Activated T-helper 2 cell treated with anti-CD3 and anti-CD28 coated beads, Interferon-gamma antibody, Interleukin-2, Interleukin-4, amounts not matched to agents 10 μg/mL and 5 μg/mL and 100 μg/mL, durations not matched to agents 14 hours and 24 hours and 36 hours (primary cell): ENCODE data around the gene OR14K1. TPM values are rescaled to one million over a fixed set of nuclear protein-coding genes. Genes with fewer than 3 reads are reported as not detected.

Source experiments
- DNase-seq: peaks from one replicate; pipeline ENCODE4 v3.0.0; 2021; ENCODE audit warnings: low spot score
- H3K27ac Mint-ChIP-seq: one replicate; pipeline ENCODE4 v1.8.0; 2021; ENCODE audit warnings: mixed read lengths
- H3K27me3 Mint-ChIP-seq: one replicate; pipeline ENCODE4 v1.8.0; 2021; ENCODE audit warnings: low read depth, mixed read lengths
- H3K36me3 Mint-ChIP-seq: one replicate; pipeline ENCODE4 v1.8.0; 2021; ENCODE audit warnings: low read depth, mixed read lengths
- H3K4me1 Mint-ChIP-seq: one replicate; pipeline ENCODE4 v1.8.0; 2021; ENCODE audit warnings: low read depth, mixed read lengths
- H3K4me3 Mint-ChIP-seq: one replicate; pipeline ENCODE4 v1.8.0; 2021; ENCODE audit warnings: low read depth, mild to moderate bottlenecking, moderate library complexity, mixed read lengths
- H3K9me3 Mint-ChIP-seq: one replicate; pipeline ENCODE4 v1.8.0; 2021; ENCODE audit warnings: mixed read lengths
- intact Hi-C: fragments of 100-400 bp; cut with micrococcal nuclease; formaldehyde crosslinking; loops from one replicate; pipeline ENCODE4 v1.15.1; 2023
- total RNA-seq: library from RNA; stranded (reverse); gene quantifications from 2 replicates; pipeline ENCODE4 v1.2.3, GENCODE V29; 2022

OR14K1 gene
- total RNA-seq, 1 donor from 2014 or later: not detected

GRCh38 chr1:247760456-247760855, 22.0 kb downstream of the OR14K1 start, which contains the start of gene OR1C1:
TSS of gene OR1C1 (minus strand) at chr1:247760556. CDS start at chr1:247758406, 2,150 bp downstream.
- no peak within 1 kb of the TSS for H3K4me3 Mint-ChIP-seq
- no peaks in the 10 kb centered on the region for H3K36me3 Mint-ChIP-seq
- DNase-seq: no peak
- H3K27ac Mint-ChIP-seq: no peak within 1 kb of the TSS
- H3K9me3 Mint-ChIP-seq: no peaks in the 10 kb centered on the region
- intact Hi-C loops: no loop called here
- no peaks in the 10 kb centered on the region for H3K4me1 Mint-ChIP-seq
- H3K27me3 Mint-ChIP-seq: no peaks in the 10 kb centered on the region

- Mint-ChIP-seq H3K27ac (no peak overlapping the region), H3K9me3 (no peaks in the 10 kb centered on the region), H3K36me3 (no peaks in the 10 kb centered on the region), H3K4me1 (no peaks in the 10 kb centered on the region), H3K27me3 (no peaks in the 10 kb centered on the region), H3K4me3 (no peak overlapping the region)
- intact Hi-C loops: no loop called here
- no peak for DNase-seq
Measured at GRCh38 chr1:247769603-247770002, 31.2 kb downstream of the OR14K1 start.

Other genes starting within 250 kb of the OR14K1 start
- gene OR2C3, start 202.2 kb upstream of the OR14K1 start, total RNA-seq: not detected in 2 replicates
- gene GCSAML, start 189.5 kb upstream of the OR14K1 start, total RNA-seq: 0.43 and 0.48 TPM in 2 replicates
- not detected in 2 replicates for gene OR2G2, start 150.3 kb upstream of the OR14K1 start, total RNA-seq
- gene OR2G3, start 133.0 kb upstream of the OR14K1 start, total RNA-seq: not detected in 2 replicates
- gene OR13G1, start 58.9 kb upstream of the OR14K1 start, total RNA-seq: not detected in 2 replicates
- gene OR6F1, start 22.0 kb upstream of the OR14K1 start, total RNA-seq: not detected in 2 replicates
- gene OR14A2, start 9.5 kb downstream of the OR14K1 start, total RNA-seq: not detected in 2 replicates
- gene OR1C1, start 21.9 kb downstream of the OR14K1 start, total RNA-seq: not detected in 2 replicates
- gene OR14A16, start 85.5 kb downstream of the OR14K1 start, total RNA-seq: not detected in 2 replicates
- not detected in 2 replicates for gene OR11L1, start 103.3 kb downstream of the OR14K1 start, total RNA-seq
- gene TRIM58, start 118.6 kb downstream of the OR14K1 start, total RNA-seq: 0.30 and 0.48 TPM in 2 replicates
- gene OR2W3, start 157.0 kb downstream of the OR14K1 start, total RNA-seq: not detected in 2 replicates
- gene OR2T8, start 181.6 kb downstream of the OR14K1 start, total RNA-seq: not detected in 2 replicates
- not detected in 2 replicates for gene OR2AJ1, start 186.3 kb downstream of the OR14K1 start, total RNA-seq
- 0.21 TPM in 2 replicates for gene OR2L8, start 210.2 kb downstream of the OR14K1 start, total RNA-seq
- gene OR2AK2, start 226.6 kb downstream of the OR14K1 start, total RNA-seq: not detected in 2 replicates